ENCODE data around the gene SLC7A11. TPM values are rescaled to one million over a fixed set of nuclear protein-coding genes. Genes with fewer than 3 reads are reported as not detected.

Gene SLC7A11
- total RNA-seq, 1 donor: 55.7 TPM

GRCh38 chr4:138236037-138236436 is 6.1 kb downstream of the SLC7A11 start:
- Histone ChIP-seq H3K36me3 (ENCODE audit: insufficient read depth, low read length) (peaks cover 3% of the 10 kb centered on the region), H3K9me3 (ENCODE audit: low read depth, low read length) (no peaks in the 10 kb centered on the region), H4K20me1 (ENCODE audit: insufficient read depth, low read length) (no peaks in the 10 kb centered on the region), H3K4me3 (ENCODE audit: insufficient read depth, low read length) (no peak overlapping the region), H3K27ac (ENCODE audit: low read depth, low read length) (peak overlapping the region; percentile 76), H3K4me1 (ENCODE audit: insufficient read depth, low read length) (peaks cover 20% of the 10 kb centered on the region), H3K79me2 (ENCODE audit: insufficient read depth, low read length) (peaks cover 12% of the 10 kb centered on the region), H3K27me3 (ENCODE audit: insufficient read depth, low read length) (no peaks in the 10 kb centered on the region), H3K4me2 (ENCODE audit: insufficient read depth, low read length) (peak overlapping the region; percentile 4), H2AFZ (ENCODE audit: low read length) (no peak overlapping the region)
- TF ChIP-seq CTCF (IDR thresholded peaks at IDR 0.05; ENCODE audit: extremely low read depth, low read depth, low read length): no peak
- DNase-seq (ENCODE audit: insufficient read length, low spot score, missing footprints): no peak

- Histone ChIP-seq H4K20me1 (ENCODE audit: insufficient read depth, low read length) (no peaks in the 10 kb centered on the region), H3K9me3 (ENCODE audit: low read depth, low read length) (no peaks in the 10 kb centered on the region), H3K4me3 (ENCODE audit: insufficient read depth, low read length) (no peak overlapping the region), H3K27ac (ENCODE audit: low read depth, low read length) (peak overlapping the region; percentile 76), H2AFZ (ENCODE audit: low read length) (no peak overlapping the region), H3K36me3 (ENCODE audit: insufficient read depth, low read length) (peaks cover 3% of the 10 kb centered on the region), H3K27me3 (ENCODE audit: insufficient read depth, low read length) (no peaks in the 10 kb centered on the region), H3K4me1 (ENCODE audit: insufficient read depth, low read length) (peaks cover 20% of the 10 kb centered on the region), H3K79me2 (ENCODE audit: insufficient read depth, low read length) (peaks cover 7% of the 10 kb centered on the region), H3K4me2 (ENCODE audit: insufficient read depth, low read length) (peak overlapping the region; percentile 12)
- no peak for TF ChIP-seq CTCF (IDR thresholded peaks at IDR 0.05; ENCODE audit: extremely low read depth, low read depth, low read length)
- peak; percentile 53 for DNase-seq (ENCODE audit: insufficient read length, low spot score, missing footprints)
These were observed 6.7 kb downstream of the SLC7A11 start for GRCh38 chr4:138235419-138235952.

GRCh38 chr4:138234248-138234647 is 7.9 kb downstream of the SLC7A11 start:
- no peak for TF ChIP-seq CTCF (IDR thresholded peaks at IDR 0.05; ENCODE audit: extremely low read depth, low read depth, low read length)
- Histone ChIP-seq H3K4me2 (ENCODE audit: insufficient read depth, low read length) (no peak overlapping the region), H3K4me1 (ENCODE audit: insufficient read depth, low read length) (peaks cover 20% of the 10 kb centered on the region), H2AFZ (ENCODE audit: low read length) (no peak overlapping the region), H3K79me2 (ENCODE audit: insufficient read depth, low read length) (peaks cover 5% of the 10 kb centered on the region), H3K4me3 (ENCODE audit: insufficient read depth, low read length) (no peak overlapping the region), H4K20me1 (ENCODE audit: insufficient read depth, low read length) (no peaks in the 10 kb centered on the region), H3K27me3 (ENCODE audit: insufficient read depth, low read length) (no peaks in the 10 kb centered on the region), H3K9me3 (ENCODE audit: low read depth, low read length) (no peaks in the 10 kb centered on the region), H3K27ac (ENCODE audit: low read depth, low read length) (peak overlapping the region; percentile 76), H3K36me3 (ENCODE audit: insufficient read depth, low read length) (peaks cover 3% of the 10 kb centered on the region)
- DNase-seq (ENCODE audit: insufficient read length, low spot score, missing footprints): no peak

- Histone ChIP-seq H3K4me1 (ENCODE audit: insufficient read depth, low read length) (peaks cover 22% of the 10 kb centered on the region), H3K4me2 (ENCODE audit: insufficient read depth, low read length) (no peak overlapping the region), H3K27ac (ENCODE audit: low read depth, low read length) (no peak overlapping the region)
These were observed 8.7 kb downstream of the SLC7A11 start for GRCh38 chr4:138233313-138234034.

More at GRCh38 chr4:138233313-138234034, 8.7 kb downstream of the SLC7A11 start:
- TF ChIP-seq CTCF (IDR thresholded peaks at IDR 0.05; ENCODE audit: extremely low read depth, low read depth, low read length): no peak
- no peak for DNase-seq (ENCODE audit: insufficient read length, low spot score, missing footprints)
- Histone ChIP-seq H3K9me3 (ENCODE audit: low read depth, low read length) (no peaks in the 10 kb centered on the region), H2AFZ (ENCODE audit: low read length) (no peak overlapping the region), H3K36me3 (ENCODE audit: insufficient read depth, low read length) (peaks cover 3% of the 10 kb centered on the region), H3K4me3 (ENCODE audit: insufficient read depth, low read length) (no peak overlapping the region), H3K79me2 (ENCODE audit: insufficient read depth, low read length) (peaks cover 3% of the 10 kb centered on the region), H4K20me1 (ENCODE audit: insufficient read depth, low read length) (no peaks in the 10 kb centered on the region), H3K27me3 (ENCODE audit: insufficient read depth, low read length) (no peaks in the 10 kb centered on the region)
